Fibroblast of villous mesenchyme (primary cell): ENCODE results near the gene KIF1B. TPM values are rescaled to one million over a fixed set of nuclear protein-coding genes. Genes with fewer than 3 reads are reported as not detected.

Experiments used
- DNase-seq: peaks from one replicate; pipeline ENCODE4 v3.0.0-alpha.2; 2010; ENCODE audit warnings: low read depth
- H3K4me3 ChIP-seq: 2 replicates; pipeline ENCODE4 v1.5.1; 2011; ENCODE audit warnings: low read depth, mild to moderate bottlenecking, low read length
- CTCF ChIP-seq: IDR thresholded peaks from 2 replicates; pipeline ENCODE4 v1.5.1; 2012; ENCODE audit warnings: low read depth, mild to moderate bottlenecking, low read length; ENCODE audit not compliant: insufficient read depth
- total RNA-seq: library from RNA; depleted of rRNA; stranded (reverse); fragments of >200 nt; gene quantifications from 2 replicates; pipeline ENCODE4 v1.2.3, GENCODE V29; 2012

KIF1B gene
- total RNA-seq, 1 donor = 36.3 TPM

GRCh38 chr1:10278880-10279279, 68.5 kb downstream of the KIF1B start:
- DNase-seq = no peak
- no peak for TF ChIP-seq CTCF
- H3K4me3 ChIP-seq = no peak overlapping the region

DNA sequence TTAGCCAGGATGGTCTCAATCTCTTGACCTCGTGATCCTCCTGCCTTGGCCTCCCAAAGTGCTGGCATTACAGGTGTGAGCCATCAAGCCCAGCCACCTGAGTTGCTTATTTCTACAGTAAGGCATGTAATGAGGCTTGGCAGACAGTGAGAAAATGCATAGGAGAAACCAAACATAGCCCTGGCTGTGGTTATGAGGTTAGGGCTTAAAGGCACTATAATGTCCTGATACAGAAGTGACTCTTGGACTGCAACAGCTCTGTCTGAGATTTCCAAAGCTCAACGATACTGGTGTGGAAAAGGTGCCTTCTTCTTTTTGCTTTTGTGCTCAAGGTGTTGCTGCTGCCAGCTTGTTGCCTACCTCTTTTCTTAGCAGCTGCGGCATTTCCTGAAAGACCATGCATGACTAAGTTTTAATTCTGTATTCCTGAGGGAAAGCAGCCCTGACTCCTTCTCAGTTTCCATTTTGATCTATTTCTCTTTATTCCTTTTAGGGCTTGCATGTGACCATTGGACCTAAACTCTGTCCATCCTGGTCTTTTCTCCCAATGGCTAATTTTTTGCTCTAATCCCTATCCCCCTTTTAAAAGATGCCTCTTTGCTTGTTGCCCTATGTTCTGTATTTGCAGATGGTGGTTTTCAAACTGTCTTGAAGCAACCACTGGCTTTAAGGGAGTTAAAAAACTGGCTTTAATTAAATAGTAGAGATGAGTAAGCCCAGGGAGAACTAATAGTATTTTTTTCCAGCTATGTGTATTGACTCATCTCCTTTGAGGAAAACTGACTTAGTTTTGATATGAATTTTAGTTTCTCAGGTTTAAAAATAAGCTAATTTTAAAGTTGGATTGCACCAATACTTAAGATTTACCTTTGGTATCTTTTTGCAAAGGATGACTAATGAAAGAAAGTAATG, 70.3 kb downstream of the KIF1B start:
- no peak overlapping the region for H3K4me3 ChIP-seq
- DNase-seq = no peak
- TF ChIP-seq CTCF = no peak

DNA sequence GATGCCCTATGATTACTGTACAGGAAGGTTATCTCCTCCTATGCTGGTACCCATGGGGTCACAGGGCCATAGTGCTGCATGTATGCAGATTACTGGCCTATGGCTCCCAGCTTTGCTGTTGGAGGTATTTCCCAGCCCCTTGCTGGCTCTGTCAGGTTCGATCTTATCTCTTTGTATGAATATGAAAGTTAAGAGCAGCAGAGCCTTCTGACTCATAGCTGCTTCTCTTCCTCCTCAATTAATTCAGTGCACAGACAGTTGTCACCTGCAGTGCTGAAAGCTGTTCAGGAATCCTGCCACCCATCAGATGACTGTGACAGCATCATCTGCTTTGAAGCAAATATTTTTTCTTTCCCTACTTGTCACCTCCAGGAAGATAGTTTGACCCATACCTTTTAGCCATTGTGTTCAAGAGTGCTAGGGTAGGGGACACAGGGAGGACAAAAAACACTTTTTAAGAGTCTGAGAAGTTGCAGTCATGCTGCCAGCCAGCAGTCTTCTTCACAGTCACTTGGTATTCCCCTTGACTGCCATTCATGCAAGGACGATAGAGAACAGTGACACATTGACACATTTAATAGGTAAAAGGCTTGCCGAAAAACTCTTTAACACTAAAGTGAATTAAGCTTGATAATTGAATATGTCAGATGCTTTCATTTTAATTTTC, 73.1 kb downstream of the KIF1B start:
- DNase-seq = no peak
- H3K4me3 ChIP-seq = no peak overlapping the region
- no peak for TF ChIP-seq CTCF

DNA sequence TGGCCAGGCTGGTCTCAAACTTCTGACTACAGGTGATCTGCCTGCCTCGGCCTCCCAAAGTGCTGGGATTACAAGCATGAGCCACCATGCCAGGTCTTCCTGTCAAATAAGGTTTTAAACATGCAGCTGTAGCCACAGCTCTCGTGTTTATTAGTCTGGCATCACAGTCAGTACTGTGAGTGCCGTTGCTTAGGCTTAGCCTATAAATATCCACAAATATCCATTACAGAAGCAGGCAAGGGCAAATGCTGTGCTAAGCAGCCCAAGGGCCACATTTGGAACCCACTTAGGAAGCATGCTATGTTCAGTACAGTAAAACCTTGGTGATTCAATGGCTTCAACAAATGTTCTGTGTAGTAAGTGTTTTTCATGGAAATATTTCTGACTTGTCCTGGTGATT, 75.9 kb downstream of the KIF1B start:
- no peak for TF ChIP-seq CTCF
- H3K4me3 ChIP-seq = no peak overlapping the region
- DNase-seq = peak; percentile 26

GRCh38 chr1:10287023-10287645, 76.8 kb downstream of the KIF1B start:
- TF ChIP-seq CTCF = no peak
- H3K4me3 ChIP-seq = no peak overlapping the region
- no peak for DNase-seq

GRCh38 chr1:10288029-10288615, 77.8 kb downstream of the KIF1B start:
- H3K4me3 ChIP-seq = no peak overlapping the region
- DNase-seq = no peak
- TF ChIP-seq CTCF = no peak
